SK-N-SH treated with all-trans-retinoic acid at 6 μM for 48 hours (cell line): Measurements from ENCODE around the gene KRT14.
A peak's percentile ranks its signal among the peaks of the same experiment; 100 is the strongest.

Experiments used
- ATAC-seq: fragments of 200-7000 bp; cut with Tn5 transposase; 3 replicates; pipeline ENCODE4 v1.9.1; 2020; ENCODE audit warnings: mild to moderate bottlenecking, moderate library complexity
- ARNTL ChIP-seq: fragments of 450-650 bp; formaldehyde crosslinking; IDR thresholded peaks from 2 replicates; pipeline ENCODE4 v1.5.0; 2020; ENCODE audit warnings: low read depth, mild to moderate bottlenecking, moderate library complexity, borderline replicate concordance
- BACH2 ChIP-seq: fragments of 250-450 bp; sonication (Bioruptor Pico); IDR thresholded peaks from 2 replicates; pipeline ENCODE4 v1.9.0; 2021; ENCODE audit warnings: mild to moderate bottlenecking, borderline replicate concordance
- CSDC2 ChIP-seq: fragments of 250-450 bp; sonication (Bioruptor Pico); IDR thresholded peaks from 2 replicates; pipeline ENCODE4 v1.5.0; 2020; ENCODE audit warnings: mild to moderate bottlenecking, moderate library complexity
- ESRRG ChIP-seq: fragments of 250-450 bp; sonication (Bioruptor Pico); IDR thresholded peaks from 2 replicates; pipeline ENCODE4 v1.6.1; 2021; ENCODE audit warnings: mild to moderate bottlenecking
- GLIS3 ChIP-seq: fragments of 250-450 bp; sonication (Bioruptor Pico); IDR thresholded peaks from 2 replicates; pipeline ENCODE4 v1.5.0; 2020; ENCODE audit warnings: mild to moderate bottlenecking, moderate library complexity
- ISL1 ChIP-seq: fragments of 250-450 bp; sonication (Bioruptor Pico); IDR thresholded peaks from 2 replicates; pipeline ENCODE4 v2.1.2; 2022; ENCODE audit warnings: mild to moderate bottlenecking, moderate library complexity
- OSR1 ChIP-seq: fragments of 250-450 bp; sonication (Bioruptor Pico); IDR thresholded peaks from 2 replicates; pipeline ENCODE4 v1.8.0; 2022; ENCODE audit warnings: moderate library complexity, mild to moderate bottlenecking, inconsistent platforms
- PPARA ChIP-seq: fragments of 250-450 bp; sonication (Bioruptor Pico); IDR thresholded peaks from 2 replicates; pipeline ENCODE4 v1.5.0; 2020; ENCODE audit warnings: mild to moderate bottlenecking, borderline replicate concordance
- RARB ChIP-seq: fragments of 250-450 bp; sonication (Bioruptor Pico); IDR thresholded peaks from 2 replicates; pipeline ENCODE4 v1.8.0; 2021; ENCODE audit warnings: mild to moderate bottlenecking, moderate library complexity
- SNAI2 ChIP-seq: fragments of 250-450 bp; sonication (Bioruptor Pico); IDR thresholded peaks from 2 replicates; pipeline ENCODE4 v1.5.0; 2020; ENCODE audit warnings: mild to moderate bottlenecking, moderate library complexity
- TCF4 ChIP-seq: fragments of 250-450 bp; sonication (Bioruptor Pico); IDR thresholded peaks from 2 replicates; pipeline ENCODE4 v1.8.0; 2021; ENCODE audit warnings: mild to moderate bottlenecking, moderate library complexity, borderline replicate concordance
- TOX ChIP-seq: fragments of 250-450 bp; sonication (Bioruptor Pico); IDR thresholded peaks from 2 replicates; pipeline ENCODE4 v1.8.0; 2021; ENCODE audit warnings: mild to moderate bottlenecking, moderate library complexity, borderline replicate concordance
- ZC3H10 ChIP-seq: fragments of 250-450 bp; sonication (Bioruptor Pico); IDR thresholded peaks from 2 replicates; pipeline ENCODE4 v1.5.1; 2021; ENCODE audit warnings: mild to moderate bottlenecking, moderate library complexity
- ZFP3 ChIP-seq: fragments of 250-450 bp; sonication (Bioruptor Pico); IDR thresholded peaks from 2 replicates; pipeline ENCODE4 v1.5.0; 2020; ENCODE audit warnings: mild to moderate bottlenecking, moderate library complexity
- ZFP30 ChIP-seq: fragments of 450-650 bp; formaldehyde crosslinking; IDR thresholded peaks from 2 replicates; pipeline ENCODE4 v1.5.0; 2022; ENCODE audit warnings: mild to moderate bottlenecking, moderate library complexity
- ZNF565 ChIP-seq: fragments of 450-650 bp; formaldehyde crosslinking; conservative IDR thresholded peaks from 2 replicates; pipeline ENCODE4 v1.5.0; 2020; ENCODE audit warnings: low read depth, mild to moderate bottlenecking, moderate library complexity
- ZNF70 ChIP-seq: fragments of 450-650 bp; formaldehyde crosslinking; IDR thresholded peaks from 2 replicates; pipeline ENCODE4 v1.5.0; 2020; ENCODE audit warnings: mild to moderate bottlenecking, moderate library complexity
- TF ChIP-seq, protein P1 (sequence below): fragments of 250-450 bp; sonication (Bioruptor Pico); IDR thresholded peaks from 2 replicates; pipeline ENCODE4 v1.8.0; 2020; ENCODE audit warnings: mild to moderate bottlenecking, moderate library complexity, borderline replicate concordance
- TF ChIP-seq, protein P2 (sequence below): fragments of 250-450 bp; sonication (Bioruptor Pico); IDR thresholded peaks from 2 replicates; pipeline ENCODE4 v1.5.1; 2020; ENCODE audit warnings: low read depth, mild to moderate bottlenecking, moderate library complexity
- TF ChIP-seq, protein P3 (sequence below): fragments of 250-450 bp; sonication (Bioruptor Pico); IDR thresholded peaks from 2 replicates; pipeline ENCODE4 v1.8.0; 2021; ENCODE audit warnings: low read depth, mild to moderate bottlenecking, moderate library complexity, borderline replicate concordance
- TF ChIP-seq, protein P4 (sequence below): fragments of 250-450 bp; sonication (Bioruptor Pico); IDR thresholded peaks from 2 replicates; pipeline ENCODE4 v1.5.0; 2020; ENCODE audit warnings: mild to moderate bottlenecking, moderate library complexity

The KRT14 gene

DNA sequence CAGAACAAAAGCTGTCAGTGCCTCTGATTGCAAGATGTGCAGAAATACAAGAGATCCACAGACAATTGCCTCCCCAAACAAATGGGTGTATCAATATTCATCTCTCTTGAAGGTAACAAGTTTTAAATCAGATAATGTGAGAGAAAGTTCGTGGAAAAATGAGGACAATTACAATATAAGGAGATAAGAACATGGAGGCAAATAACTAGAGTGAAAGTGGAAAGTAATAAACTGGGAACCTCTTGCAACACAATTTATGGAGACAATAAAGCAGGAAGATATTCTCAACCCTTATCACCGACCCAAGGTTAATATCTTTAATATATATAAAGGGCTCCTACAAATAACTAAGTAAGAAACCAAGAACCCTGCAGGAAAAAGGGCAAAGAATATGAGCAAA is 44.3 kb downstream of the KRT14 start:
- ATAC-seq, result no peak
- TF ChIP-seq CSDC2 (CRISPR knock-in tag), result no peak
- no peak for TF ChIP-seq ZFP30
- no peak for TF ChIP-seq GLIS3
- no peak for TF ChIP-seq PPARA (CRISPR knock-in tag)
- no peak for TF ChIP-seq TCF4 (CRISPR knock-in tag)
- TF ChIP-seq, protein P1, sequence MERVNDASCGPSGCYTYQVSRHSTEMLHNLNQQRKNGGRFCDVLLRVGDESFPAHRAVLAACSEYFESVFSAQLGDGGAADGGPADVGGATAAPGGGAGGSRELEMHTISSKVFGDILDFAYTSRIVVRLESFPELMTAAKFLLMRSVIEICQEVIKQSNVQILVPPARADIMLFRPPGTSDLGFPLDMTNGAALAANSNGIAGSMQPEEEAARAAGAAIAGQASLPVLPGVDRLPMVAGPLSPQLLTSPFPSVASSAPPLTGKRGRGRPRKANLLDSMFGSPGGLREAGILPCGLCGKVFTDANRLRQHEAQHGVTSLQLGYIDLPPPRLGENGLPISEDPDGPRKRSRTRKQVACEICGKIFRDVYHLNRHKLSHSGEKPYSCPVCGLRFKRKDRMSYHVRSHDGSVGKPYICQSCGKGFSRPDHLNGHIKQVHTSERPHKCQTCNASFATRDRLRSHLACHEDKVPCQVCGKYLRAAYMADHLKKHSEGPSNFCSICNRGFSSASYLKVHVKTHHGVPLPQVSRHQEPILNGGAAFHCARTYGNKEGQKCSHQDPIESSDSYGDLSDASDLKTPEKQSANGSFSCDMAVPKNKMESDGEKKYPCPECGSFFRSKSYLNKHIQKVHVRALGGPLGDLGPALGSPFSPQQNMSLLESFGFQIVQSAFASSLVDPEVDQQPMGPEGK, result no peak
- TF ChIP-seq ISL1, result no peak
- no peak for TF ChIP-seq ZNF70 (CRISPR knock-in tag)
- TF ChIP-seq, protein P2, sequence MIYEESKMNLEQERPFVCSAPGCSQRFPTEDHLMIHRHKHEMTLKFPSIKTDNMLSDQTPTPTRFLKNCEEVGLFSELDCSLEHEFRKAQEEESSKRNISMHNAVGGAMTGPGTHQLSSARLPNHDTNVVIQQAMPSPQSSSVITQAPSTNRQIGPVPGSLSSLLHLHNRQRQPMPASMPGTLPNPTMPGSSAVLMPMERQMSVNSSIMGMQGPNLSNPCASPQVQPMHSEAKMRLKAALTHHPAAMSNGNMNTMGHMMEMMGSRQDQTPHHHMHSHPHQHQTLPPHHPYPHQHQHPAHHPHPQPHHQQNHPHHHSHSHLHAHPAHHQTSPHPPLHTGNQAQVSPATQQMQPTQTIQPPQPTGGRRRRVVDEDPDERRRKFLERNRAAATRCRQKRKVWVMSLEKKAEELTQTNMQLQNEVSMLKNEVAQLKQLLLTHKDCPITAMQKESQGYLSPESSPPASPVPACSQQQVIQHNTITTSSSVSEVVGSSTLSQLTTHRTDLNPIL (CRISPR knock-in tag), result no peak
- no peak for TF ChIP-seq OSR1 (CRISPR knock-in tag)

DNA sequence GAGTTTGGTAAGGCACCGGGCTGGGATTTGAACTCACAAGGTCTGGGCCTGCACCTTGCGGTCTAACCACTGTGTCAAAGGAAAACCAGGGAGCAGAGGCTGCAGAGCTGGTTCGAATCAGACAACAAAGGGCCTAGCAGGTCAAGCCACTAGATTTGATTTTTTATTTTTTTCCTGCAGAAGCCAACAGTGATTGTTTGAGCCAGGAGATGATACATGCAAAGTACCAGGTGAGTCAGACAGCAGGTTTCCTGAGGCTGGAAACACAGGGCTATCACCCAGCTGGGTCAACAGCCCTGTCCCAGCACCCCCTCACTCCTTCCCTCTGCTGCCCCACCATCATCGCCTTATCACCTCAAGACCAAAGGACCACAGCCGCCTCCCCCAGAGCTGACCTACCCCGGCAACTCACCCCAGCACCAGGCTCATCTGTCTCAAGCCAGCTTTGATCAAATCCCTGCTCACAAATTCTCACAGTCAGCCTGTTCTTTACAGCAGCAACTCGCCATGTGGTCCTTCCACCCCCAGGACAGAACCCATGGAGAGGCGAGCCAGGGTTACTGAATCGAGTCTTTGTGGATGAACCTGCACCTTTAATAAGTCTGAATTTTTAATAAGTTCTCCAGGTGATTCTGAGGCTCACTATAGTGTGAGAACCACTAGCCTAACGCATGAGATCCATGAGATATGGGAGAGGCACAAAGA is 45.6 kb downstream of the KRT14 start:
- TF ChIP-seq ZC3H10, result no peak
- TF ChIP-seq, protein P3, sequence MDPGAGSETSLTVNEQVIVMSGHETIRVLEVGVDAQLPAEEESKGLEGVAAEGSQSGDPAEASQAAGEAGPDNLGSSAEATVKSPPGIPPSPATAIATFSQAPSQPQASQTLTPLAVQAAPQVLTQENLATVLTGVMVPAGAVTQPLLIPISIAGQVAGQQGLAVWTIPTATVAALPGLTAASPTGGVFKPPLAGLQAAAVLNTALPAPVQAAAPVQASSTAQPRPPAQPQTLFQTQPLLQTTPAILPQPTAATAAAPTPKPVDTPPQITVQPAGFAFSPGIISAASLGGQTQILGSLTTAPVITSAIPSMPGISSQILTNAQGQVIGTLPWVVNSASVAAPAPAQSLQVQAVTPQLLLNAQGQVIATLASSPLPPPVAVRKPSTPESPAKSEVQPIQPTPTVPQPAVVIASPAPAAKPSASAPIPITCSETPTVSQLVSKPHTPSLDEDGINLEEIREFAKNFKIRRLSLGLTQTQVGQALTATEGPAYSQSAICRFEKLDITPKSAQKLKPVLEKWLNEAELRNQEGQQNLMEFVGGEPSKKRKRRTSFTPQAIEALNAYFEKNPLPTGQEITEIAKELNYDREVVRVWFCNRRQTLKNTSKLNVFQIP (CRISPR knock-in tag), result no peak
- no peak for TF ChIP-seq BACH2 (CRISPR knock-in tag)
- TF ChIP-seq ISL1, result no peak
- no peak for TF ChIP-seq PPARA (CRISPR knock-in tag)
- TF ChIP-seq ZFP3 (CRISPR knock-in tag), result no peak
- TF ChIP-seq ZFP30, result no peak
- TF ChIP-seq ARNTL, result no peak
- TF ChIP-seq SNAI2 (CRISPR knock-in tag), result no peak
- TF ChIP-seq CSDC2 (CRISPR knock-in tag), result no peak
- TF ChIP-seq, protein P4, sequence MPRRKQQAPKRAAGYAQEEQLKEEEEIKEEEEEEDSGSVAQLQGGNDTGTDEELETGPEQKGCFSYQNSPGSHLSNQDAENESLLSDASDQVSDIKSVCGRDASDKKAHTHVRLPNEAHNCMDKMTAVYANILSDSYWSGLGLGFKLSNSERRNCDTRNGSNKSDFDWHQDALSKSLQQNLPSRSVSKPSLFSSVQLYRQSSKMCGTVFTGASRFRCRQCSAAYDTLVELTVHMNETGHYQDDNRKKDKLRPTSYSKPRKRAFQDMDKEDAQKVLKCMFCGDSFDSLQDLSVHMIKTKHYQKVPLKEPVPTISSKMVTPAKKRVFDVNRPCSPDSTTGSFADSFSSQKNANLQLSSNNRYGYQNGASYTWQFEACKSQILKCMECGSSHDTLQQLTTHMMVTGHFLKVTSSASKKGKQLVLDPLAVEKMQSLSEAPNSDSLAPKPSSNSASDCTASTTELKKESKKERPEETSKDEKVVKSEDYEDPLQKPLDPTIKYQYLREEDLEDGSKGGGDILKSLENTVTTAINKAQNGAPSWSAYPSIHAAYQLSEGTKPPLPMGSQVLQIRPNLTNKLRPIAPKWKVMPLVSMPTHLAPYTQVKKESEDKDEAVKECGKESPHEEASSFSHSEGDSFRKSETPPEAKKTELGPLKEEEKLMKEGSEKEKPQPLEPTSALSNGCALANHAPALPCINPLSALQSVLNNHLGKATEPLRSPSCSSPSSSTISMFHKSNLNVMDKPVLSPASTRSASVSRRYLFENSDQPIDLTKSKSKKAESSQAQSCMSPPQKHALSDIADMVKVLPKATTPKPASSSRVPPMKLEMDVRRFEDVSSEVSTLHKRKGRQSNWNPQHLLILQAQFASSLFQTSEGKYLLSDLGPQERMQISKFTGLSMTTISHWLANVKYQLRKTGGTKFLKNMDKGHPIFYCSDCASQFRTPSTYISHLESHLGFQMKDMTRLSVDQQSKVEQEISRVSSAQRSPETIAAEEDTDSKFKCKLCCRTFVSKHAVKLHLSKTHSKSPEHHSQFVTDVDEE (CRISPR knock-in tag), result no peak
- ATAC-seq, result no peak

DNA sequence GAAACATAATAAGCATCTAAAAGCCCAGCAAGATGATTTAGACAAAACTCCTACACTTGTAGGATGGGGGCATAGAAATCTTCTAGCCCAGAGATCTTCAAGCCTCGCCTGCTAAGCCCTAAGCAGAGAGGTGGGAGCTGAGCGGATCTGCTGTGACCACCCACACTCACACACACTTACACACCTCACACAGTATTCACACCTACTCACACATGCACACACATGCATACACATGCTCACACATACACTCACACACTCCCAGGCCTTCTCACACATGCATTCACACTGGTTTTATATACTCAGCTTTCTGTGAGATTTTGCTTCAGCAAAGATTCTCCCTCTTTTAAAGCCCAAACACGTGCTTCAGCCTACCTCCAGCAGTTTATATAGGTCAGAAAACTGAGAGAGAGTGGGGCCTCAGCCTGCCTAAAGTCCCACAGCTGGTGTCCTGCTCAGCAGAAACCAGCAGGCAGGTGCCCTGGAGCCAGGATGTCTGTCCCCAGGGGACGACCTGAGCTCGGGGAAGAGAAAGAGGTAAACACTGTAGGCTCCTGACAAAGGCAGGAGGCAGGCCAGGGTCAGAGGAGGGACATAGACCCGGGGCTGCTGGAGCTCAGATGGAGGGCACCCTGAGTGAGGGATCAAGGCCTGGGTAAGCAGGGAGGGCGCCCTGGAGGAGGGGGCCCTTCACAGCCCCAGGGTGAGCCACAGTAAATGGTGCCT is 46.6 kb downstream of the KRT14 start:
- ATAC-seq, result no peak
- TF ChIP-seq ZNF70 (CRISPR knock-in tag) (no peak), ZNF565 (no peak), ZFP3 (CRISPR knock-in tag) (no peak), ARNTL (no peak), ESRRG (CRISPR knock-in tag) (no peak), CSDC2 (CRISPR knock-in tag) (no peak), TOX (no peak), RARB (CRISPR knock-in tag) (no peak), GLIS3 (no peak), TCF4 (CRISPR knock-in tag) (no peak), OSR1 (CRISPR knock-in tag) (no peak), SNAI2 (CRISPR knock-in tag) (no peak)

DNA sequence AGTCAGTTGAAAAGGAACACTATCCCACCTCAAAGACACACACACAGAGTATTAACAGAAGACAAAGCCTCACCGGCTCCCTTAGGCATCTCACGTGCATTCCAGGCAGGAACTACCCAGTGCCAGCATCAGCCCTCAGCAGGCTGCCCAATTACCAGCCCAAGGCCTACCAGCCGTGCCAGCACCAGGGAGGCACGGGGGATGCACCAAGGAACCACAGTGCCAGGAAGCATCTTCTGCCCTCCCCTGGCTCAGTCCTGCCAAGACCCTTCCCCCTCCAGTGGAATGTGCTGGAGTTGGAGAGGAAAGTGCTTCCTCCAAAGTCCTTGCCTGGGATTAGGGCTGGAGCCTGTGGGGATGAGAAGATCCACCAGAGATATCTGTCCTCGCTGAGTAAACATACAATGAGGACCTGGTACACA is 47.6 kb downstream of the KRT14 start:
- peak; percentile 75 for ATAC-seq

More for the DNA sequence above, 47.6 kb downstream of the KRT14 start:
- TF ChIP-seq, protein P4 (CRISPR knock-in tag), result 0 out of 2 replicates have a peak, but pooled peaks have one; percentile 26
- no peak for TF ChIP-seq ZC3H10
- TF ChIP-seq RARB (CRISPR knock-in tag), result no peak
